ENCODE measurements around the gene CTAGE9.

Gene CTAGE9

GRCh38 chr6:131692031-131692430 is 18.8 kb downstream of the CTAGE9 start:
- Histone ChIP-seq H3K4me3 (ENCODE audit: control insufficient read depth in 1 of 7, extremely low read depth in 1 of 7, insufficient read depth in 4 of 7, low read depth in 2 of 7, low read length in 6 of 7) (no peak overlapping the region), H3K27me3 (replicated peaks in 2 of 5; ENCODE audit: control insufficient read depth in 4 of 5, insufficient read depth in 5 of 5, low read length in 4 of 5) (peaks cover 0 to 11% (median 2%) of the 10 kb centered on the region in 5 experiments), H3K27ac (ENCODE audit: insufficient read depth in 1 of 2, low read depth in 1 of 2, low read length in 2 of 2, poor library complexity in 1 of 2, severe bottlenecking in 2 of 2) (no peak overlapping the region), H3K9me3 (ENCODE audit: control extremely low read depth in 1 of 5, control insufficient read depth in 4 of 5, insufficient read depth in 2 of 5, low read depth in 1 of 5, low read length in 4 of 5) (no peaks in the 10 kb centered on the region), H3K4me1 (ENCODE audit: control extremely low read depth in 1 of 4, control insufficient read depth in 4 of 4, insufficient read depth in 4 of 4, low read length in 3 of 4) (peaks cover 0 to 2% (median 0%) of the 10 kb centered on the region in 4 experiments), H3K36me3 (ENCODE audit: control insufficient read depth in 4 of 4, insufficient read depth in 4 of 4, low read length in 3 of 4) (no peaks in the 10 kb centered on the region)
- WGBS (ENCODE audit: insufficient coverage), result no CpG with 5 or more reads among the region's 1 CpG
- POLR2A ChIA-PET, result no interaction called here
- DNase-seq, result no peak
- CTCF ChIA-PET, result no interaction called here

GRCh38 chr6:131688286-131688685 is 22.5 kb downstream of the CTAGE9 start:
- no peak overlapping the region for H3K4me3 ChIP-seq (ENCODE audit: control insufficient read depth in 1 of 7, extremely low read depth in 1 of 7, insufficient read depth in 4 of 7, low read depth in 2 of 7, low read length in 6 of 7)
- no peaks in the 10 kb centered on the region for H3K9me3 ChIP-seq (ENCODE audit: control extremely low read depth in 1 of 5, control insufficient read depth in 4 of 5, insufficient read depth in 2 of 5, low read depth in 1 of 5, low read length in 4 of 5)
- no peak overlapping the region for H3K27ac ChIP-seq (ENCODE audit: insufficient read depth in 1 of 2, low read depth in 1 of 2, low read length in 2 of 2, poor library complexity in 1 of 2, severe bottlenecking in 2 of 2)
- no peaks in the 10 kb centered on the region for H3K36me3 ChIP-seq (ENCODE audit: control insufficient read depth in 4 of 4, insufficient read depth in 4 of 4, low read length in 3 of 4)
- ChIA-PET CTCF (no interaction called here), POLR2A (no interaction called here)
- peaks cover 0 to 3% (median 0%) of the 10 kb centered on the region in 5 experiments for H3K27me3 ChIP-seq (replicated peaks in 2 of 5; ENCODE audit: control insufficient read depth in 4 of 5, insufficient read depth in 5 of 5, low read length in 4 of 5)
- no CpG with 5 or more reads among the region's 1 CpG for WGBS (ENCODE audit: insufficient coverage)
- DNase-seq, result no peak
- H3K4me1 ChIP-seq (ENCODE audit: control extremely low read depth in 1 of 4, control insufficient read depth in 4 of 4, insufficient read depth in 4 of 4, low read length in 3 of 4), result peaks cover 0 to 8% (median 0%) of the 10 kb centered on the region in 4 experiments

GRCh38 chr6:131687022-131687421 is 23.8 kb downstream of the CTAGE9 start:
- H3K27me3 ChIP-seq (replicated peaks in 2 of 5; ENCODE audit: control insufficient read depth in 4 of 5, insufficient read depth in 5 of 5, low read length in 4 of 5), result peaks cover 0 to 5% (median 0%) of the 10 kb centered on the region in 5 experiments
- H3K9me3 ChIP-seq (ENCODE audit: control extremely low read depth in 1 of 5, control insufficient read depth in 4 of 5, insufficient read depth in 2 of 5, low read depth in 1 of 5, low read length in 4 of 5), result no peaks in the 10 kb centered on the region
- WGBS (ENCODE audit: insufficient coverage), result no CpG with 5 or more reads among the region's 3 CpGs
- ChIA-PET POLR2A (no interaction called here), CTCF (no interaction called here)
- no peak for DNase-seq
- H3K36me3 ChIP-seq (ENCODE audit: control insufficient read depth in 4 of 4, insufficient read depth in 4 of 4, low read length in 3 of 4), result no peaks in the 10 kb centered on the region
- no peak overlapping the region for H3K27ac ChIP-seq (ENCODE audit: insufficient read depth in 1 of 2, low read depth in 1 of 2, low read length in 2 of 2, poor library complexity in 1 of 2, severe bottlenecking in 2 of 2)
- no peak overlapping the region for H3K4me3 ChIP-seq (ENCODE audit: control insufficient read depth in 1 of 7, extremely low read depth in 1 of 7, insufficient read depth in 4 of 7, low read depth in 2 of 7, low read length in 6 of 7)
- peaks cover 0 to 8% (median 0%) of the 10 kb centered on the region in 4 experiments for H3K4me1 ChIP-seq (ENCODE audit: control extremely low read depth in 1 of 4, control insufficient read depth in 4 of 4, insufficient read depth in 4 of 4, low read length in 3 of 4)

GRCh38 chr6:131685266-131685780 is 25.5 kb downstream of the CTAGE9 start:
- no peak overlapping the region for H3K4me3 ChIP-seq (ENCODE audit: control insufficient read depth in 1 of 7, extremely low read depth in 1 of 7, insufficient read depth in 4 of 7, low read depth in 2 of 7, low read length in 6 of 7)
- H3K9me3 ChIP-seq (ENCODE audit: control extremely low read depth in 1 of 5, control insufficient read depth in 4 of 5, insufficient read depth in 2 of 5, low read depth in 1 of 5, low read length in 4 of 5), result no peaks in the 10 kb centered on the region
- POLR2A ChIA-PET, result no interaction called here
- no CpG with 5 or more reads among the region's 4 CpGs for WGBS (ENCODE audit: insufficient coverage)
- CTCF ChIA-PET, result no interaction called here
- H3K36me3 ChIP-seq (ENCODE audit: control insufficient read depth in 4 of 4, insufficient read depth in 4 of 4, low read length in 3 of 4), result no peaks in the 10 kb centered on the region
- DNase-seq, result peak in 2 of 3 donors; percentile 6 to 11
- H3K4me1 ChIP-seq (ENCODE audit: control extremely low read depth in 1 of 4, control insufficient read depth in 4 of 4, insufficient read depth in 4 of 4, low read length in 3 of 4), result peaks cover 0 to 8% (median 0%) of the 10 kb centered on the region in 4 experiments
- H3K27ac ChIP-seq (ENCODE audit: insufficient read depth in 1 of 2, low read depth in 1 of 2, low read length in 2 of 2, poor library complexity in 1 of 2, severe bottlenecking in 2 of 2), result no peak overlapping the region
- H3K27me3 ChIP-seq (replicated peaks in 2 of 5; ENCODE audit: control insufficient read depth in 4 of 5, insufficient read depth in 5 of 5, low read length in 4 of 5), result peaks cover 0 to 2% (median 0%) of the 10 kb centered on the region in 5 experiments

- Histone ChIP-seq H3K4me3 (ENCODE audit: control insufficient read depth in 1 of 7, extremely low read depth in 1 of 7, insufficient read depth in 4 of 7, low read depth in 2 of 7, low read length in 6 of 7) (no peak overlapping the region), H3K27ac (ENCODE audit: insufficient read depth in 1 of 2, low read depth in 1 of 2, low read length in 2 of 2, poor library complexity in 1 of 2, severe bottlenecking in 2 of 2) (no peak overlapping the region), H3K27me3 (replicated peaks in 2 of 5; ENCODE audit: control insufficient read depth in 4 of 5, insufficient read depth in 5 of 5, low read length in 4 of 5) (peaks cover 0 to 2% (median 0%) of the 10 kb centered on the region in 5 experiments), H3K4me1 (ENCODE audit: control extremely low read depth in 1 of 4, control insufficient read depth in 4 of 4, insufficient read depth in 4 of 4, low read length in 3 of 4) (peaks cover 0 to 6% (median 0%) of the 10 kb centered on the region in 4 experiments), H3K9me3 (ENCODE audit: control extremely low read depth in 1 of 5, control insufficient read depth in 4 of 5, insufficient read depth in 2 of 5, low read depth in 1 of 5, low read length in 4 of 5) (no peaks in the 10 kb centered on the region), H3K36me3 (ENCODE audit: control insufficient read depth in 4 of 4, insufficient read depth in 4 of 4, low read length in 3 of 4) (no peaks in the 10 kb centered on the region)
- ChIA-PET CTCF (no interaction called here), POLR2A (no interaction called here)
- peak in 1 of 3 donors; percentile 21 for DNase-seq
- 100% methylated on average over 3 of the region's 6 CpGs for WGBS (ENCODE audit: insufficient coverage)
Measured at GRCh38 chr6:131683479-131683878, 27.3 kb downstream of the CTAGE9 start.

- no peak for DNase-seq
- 100% methylated on average over 1 of the region's 2 CpGs for WGBS (ENCODE audit: insufficient coverage)
- POLR2A ChIA-PET, result no interaction called here
Measured at GRCh38 chr6:131682442-131682841, 28.4 kb downstream of the CTAGE9 start.

GRCh38 chr6:131681585-131681984 is 29.2 kb downstream of the CTAGE9 start:
- H3K4me1 ChIP-seq (ENCODE audit: control extremely low read depth in 1 of 4, control insufficient read depth in 4 of 4, insufficient read depth in 4 of 4, low read length in 3 of 4), result peaks cover 0 to 6% (median 0%) of the 10 kb centered on the region in 4 experiments
- H3K9me3 ChIP-seq (ENCODE audit: control extremely low read depth in 1 of 5, control insufficient read depth in 4 of 5, insufficient read depth in 2 of 5, low read depth in 1 of 5, low read length in 4 of 5), result peaks cover 0 to 1% (median 0%) of the 10 kb centered on the region in 5 experiments
- H3K27me3 ChIP-seq (replicated peaks in 2 of 5; ENCODE audit: control insufficient read depth in 4 of 5, insufficient read depth in 5 of 5, low read length in 4 of 5), result peaks cover 0 to 2% (median 0%) of the 10 kb centered on the region in 5 experiments
- ChIA-PET POLR2A (no interaction called here), CTCF (no interaction called here)
- H3K27ac ChIP-seq (ENCODE audit: insufficient read depth in 1 of 2, low read depth in 1 of 2, low read length in 2 of 2, poor library complexity in 1 of 2, severe bottlenecking in 2 of 2), result no peak overlapping the region
- DNase-seq, result no peak
- H3K4me3 ChIP-seq (ENCODE audit: control insufficient read depth in 1 of 7, extremely low read depth in 1 of 7, insufficient read depth in 4 of 7, low read depth in 2 of 7, low read length in 6 of 7), result no peak overlapping the region
- H3K36me3 ChIP-seq (ENCODE audit: control insufficient read depth in 4 of 4, insufficient read depth in 4 of 4, low read length in 3 of 4), result no peaks in the 10 kb centered on the region

More at GRCh38 chr6:131682442-131682841, 28.4 kb downstream of the CTAGE9 start:
- Histone ChIP-seq H3K9me3 (ENCODE audit: control extremely low read depth in 1 of 5, control insufficient read depth in 4 of 5, insufficient read depth in 2 of 5, low read depth in 1 of 5, low read length in 4 of 5) (peaks cover 0 to 1% (median 0%) of the 10 kb centered on the region in 5 experiments), H3K4me1 (ENCODE audit: control extremely low read depth in 1 of 4, control insufficient read depth in 4 of 4, insufficient read depth in 4 of 4, low read length in 3 of 4) (peaks cover 0 to 6% (median 0%) of the 10 kb centered on the region in 4 experiments), H3K27me3 (replicated peaks in 2 of 5; ENCODE audit: control insufficient read depth in 4 of 5, insufficient read depth in 5 of 5, low read length in 4 of 5) (peaks cover 0 to 2% (median 0%) of the 10 kb centered on the region in 5 experiments), H3K27ac (ENCODE audit: insufficient read depth in 1 of 2, low read depth in 1 of 2, low read length in 2 of 2, poor library complexity in 1 of 2, severe bottlenecking in 2 of 2) (no peak overlapping the region), H3K4me3 (ENCODE audit: control insufficient read depth in 1 of 7, extremely low read depth in 1 of 7, insufficient read depth in 4 of 7, low read depth in 2 of 7, low read length in 6 of 7) (no peak overlapping the region), H3K36me3 (ENCODE audit: control insufficient read depth in 4 of 4, insufficient read depth in 4 of 4, low read length in 3 of 4) (no peaks in the 10 kb centered on the region)
- CTCF ChIA-PET, result no interaction called here

Measured in common myeloid progenitor, CD34-positive (primary cell).